SK-N-MC (cell line): Measurements from ENCODE around the gene CFAP161.
A peak's percentile ranks its signal among the peaks of the same experiment; 100 is the strongest.
"Not testable (repeated sequence)": the region's sequence is repeated elsewhere in the genome, so short reads cannot be mapped to it uniquely, and the experiment has no call there.

Experiments used
- DNase-seq: peaks from one replicate; pipeline ENCODE4 v3.0.0-alpha.2; 2011; ENCODE audit warnings: low read depth, low spot score
- H3K27ac ChIP-seq: fragments of 200-600 bp; sonication (generic); 2 replicates; pipeline ENCODE4 v1.5.1; 2016; ENCODE audit warnings: mixed run types
- H3K36me3 ChIP-seq: fragments of 200-600 bp; sonication (generic); 2 replicates; pipeline ENCODE4 v1.6.1; 2017; ENCODE audit warnings: antibody characterized with exemption, low read length, mixed read lengths; ENCODE audit not compliant: insufficient read depth
- H3K4me3 ChIP-seq: fragments of 200-600 bp; sonication (generic); 2 replicates; pipeline ENCODE4 v1.5.1; 2016
- H3K9ac ChIP-seq: fragments of 200-600 bp; sonication (generic); 2 replicates; pipeline ENCODE4 v1.8.0; 2017; ENCODE audit warnings: mixed run types, mixed read lengths; ENCODE audit not compliant: insufficient read length
- H3K9me3 ChIP-seq: fragments of 200-600 bp; sonication (generic); 2 replicates; pipeline ENCODE4 v1.6.1; 2017; ENCODE audit warnings: low read depth, mild to moderate bottlenecking, antibody characterized with exemption, low read length, moderate library complexity, mixed read lengths
- EZH2 ChIP-seq: fragments of 200-600 bp; sonication (generic); IDR thresholded peaks from one replicate; pipeline ENCODE4 v1.6.1; 2017; ENCODE audit warnings: antibody characterized with exemption
- FOXP2 ChIP-seq: optimal IDR thresholded peaks from 2 replicates; pipeline ENCODE3; 2011; ENCODE audit warnings: mild to moderate bottlenecking, moderate library complexity; ENCODE audit not compliant: insufficient read depth; ENCODE audit errors: extremely low read length, control extremely low read depth
- POLR2AphosphoS5 ChIP-seq: IDR thresholded peaks from 2 replicates; pipeline ENCODE4 v1.6.1; 2012; ENCODE audit warnings: mild to moderate bottlenecking, low read depth, low read length, borderline replicate concordance

CFAP161 gene

DNA sequence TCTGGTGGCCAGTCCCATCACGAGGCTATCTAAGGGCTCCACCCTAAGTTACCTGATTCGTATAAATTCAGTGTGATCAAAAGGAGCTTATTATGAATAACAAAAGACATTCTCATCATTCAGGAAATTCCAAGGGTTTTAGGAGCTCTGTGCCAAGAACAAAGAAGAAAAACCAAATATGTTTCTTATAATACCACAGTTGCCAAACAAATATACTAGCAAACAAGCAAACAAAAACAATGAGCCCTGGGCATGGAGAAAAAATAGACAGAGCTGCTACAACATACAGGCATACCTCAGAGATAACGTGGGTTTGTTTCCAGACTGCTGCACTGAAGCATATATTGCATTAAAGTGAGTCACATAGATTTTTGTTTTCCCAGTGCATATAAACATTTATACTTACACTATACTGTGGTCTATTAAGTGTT is 20.2 kb upstream of the CFAP161 start:
- DNase-seq = no peak
- Histone ChIP-seq H3K9ac (no peak overlapping the region), H3K9me3 (no peaks in the 10 kb centered on the region), H3K27ac (no peak overlapping the region), H3K36me3 (no peaks in the 10 kb centered on the region), H3K4me3 (no peak overlapping the region)
- TF ChIP-seq EZH2 (no peak), POLR2AphosphoS5 (no peak), FOXP2 (no peak)

DNA sequence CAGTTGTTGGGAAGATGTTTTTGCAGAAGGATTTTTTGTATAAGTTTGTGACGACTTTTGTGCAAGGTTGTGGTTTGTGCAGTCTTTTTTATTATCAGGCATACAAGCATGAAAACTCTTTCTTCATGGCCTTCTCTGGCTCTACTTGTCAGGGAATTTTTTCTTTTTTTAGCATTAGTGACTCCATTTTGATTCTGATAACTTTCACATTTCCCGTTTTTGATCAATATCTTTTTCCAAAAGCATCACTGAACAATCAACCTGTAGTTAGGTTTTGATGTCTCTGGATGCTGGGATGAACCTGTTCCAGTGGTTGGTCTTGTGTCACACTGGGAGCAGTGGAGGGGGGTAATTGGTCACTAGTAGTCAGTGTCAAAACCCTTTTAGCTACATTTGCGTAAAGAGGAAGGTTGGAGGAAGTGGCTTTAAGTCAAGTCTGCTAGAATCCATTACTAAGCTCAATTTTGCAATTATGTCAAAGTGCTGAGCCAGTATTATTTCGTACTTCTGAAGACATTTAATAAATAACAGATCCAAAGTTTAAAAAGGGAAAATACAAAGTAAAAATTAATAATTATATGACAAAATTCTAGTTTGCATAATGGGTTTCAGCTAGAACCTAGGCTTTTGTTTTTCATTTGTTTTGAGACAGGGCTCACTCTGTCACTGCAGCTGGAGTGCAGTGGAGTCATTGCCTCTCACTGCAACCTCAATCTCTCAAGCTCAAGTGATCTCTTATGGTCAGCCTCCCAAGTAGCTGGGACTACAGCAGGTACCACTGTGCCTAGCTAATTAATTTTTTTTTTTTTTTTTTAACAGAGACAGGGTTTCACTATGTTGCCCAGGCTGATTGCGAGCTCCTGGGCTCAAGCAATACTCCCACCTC is 18.8 kb upstream of the CFAP161 start:
- Histone ChIP-seq H3K4me3 (no peak overlapping the region), H3K27ac (no peak overlapping the region), H3K36me3 (no peaks in the 10 kb centered on the region), H3K9me3 (no peaks in the 10 kb centered on the region), H3K9ac (no peak overlapping the region)
- TF ChIP-seq POLR2AphosphoS5 (no peak), EZH2 (no peak), FOXP2 (no peak)
- DNase-seq = peak; percentile 16

GRCh38 chr15:81117136-81117535 is 16.9 kb upstream of the CFAP161 start:
- Histone ChIP-seq H3K9me3 (no peaks in the 10 kb centered on the region), H3K27ac (no peak overlapping the region), H3K4me3 (no peak overlapping the region), H3K9ac (no peak overlapping the region), H3K36me3 (no peaks in the 10 kb centered on the region)
- no peak for DNase-seq
- TF ChIP-seq EZH2 (no peak), POLR2AphosphoS5 (no peak), FOXP2 (no peak)

DNA sequence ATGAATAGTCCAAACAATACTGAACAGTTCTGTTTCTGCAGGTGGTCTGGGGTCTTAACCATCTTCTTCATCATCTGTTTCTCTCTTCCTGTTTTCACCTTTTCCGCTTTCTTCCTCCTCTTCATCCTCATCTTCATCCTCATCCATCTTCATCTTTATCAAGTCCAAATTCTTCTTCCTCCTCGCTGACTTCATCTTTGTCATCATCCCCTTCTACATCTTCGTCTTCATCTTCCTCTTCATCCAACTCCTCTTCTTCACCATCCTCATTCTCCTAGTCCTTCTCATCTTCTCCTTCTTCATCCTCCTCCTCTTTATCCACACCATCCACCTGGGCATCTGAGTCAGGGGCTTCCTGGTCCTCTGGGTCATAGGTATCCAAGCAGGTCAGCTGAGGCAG is 16.5 kb upstream of the CFAP161 start:
- Histone ChIP-seq H3K9me3 (no peaks in the 10 kb centered on the region), H3K9ac (no peak overlapping the region), H3K36me3 (no peaks in the 10 kb centered on the region), H3K27ac (no peak overlapping the region), H3K4me3 (no peak overlapping the region)
- TF ChIP-seq FOXP2 = no peak
- TF ChIP-seq EZH2 = no peak
- TF ChIP-seq POLR2AphosphoS5 = no peak
- no peak for DNase-seq

DNA sequence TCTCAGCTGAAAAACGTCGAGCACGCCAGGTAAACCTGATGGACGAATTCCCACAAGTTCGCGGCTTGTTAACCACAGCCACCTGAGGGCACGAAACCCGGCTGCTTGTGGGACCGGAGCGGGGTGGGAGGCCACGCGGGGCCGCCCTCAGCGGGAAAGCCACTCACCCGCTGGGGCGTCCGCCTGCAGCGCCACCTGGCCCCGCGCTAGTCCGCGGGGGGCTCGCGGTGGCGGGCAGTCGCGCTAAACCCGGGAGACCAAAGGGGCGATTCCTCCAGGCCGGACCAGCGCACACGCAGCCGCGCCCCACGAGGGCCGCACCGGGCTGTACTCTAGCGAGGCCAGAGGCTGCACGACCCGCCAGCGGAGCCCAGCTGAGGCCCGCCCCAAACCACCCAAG is 15.7 kb upstream of the CFAP161 start:
- H3K36me3 ChIP-seq = no peaks in the 10 kb centered on the region
- H3K4me3 ChIP-seq = no peak overlapping the region
- TF ChIP-seq FOXP2 (no peak), POLR2AphosphoS5 (no peak), EZH2 (no peak)
- no peak overlapping the region for H3K27ac ChIP-seq
- no peak overlapping the region for H3K9ac ChIP-seq
- no peaks in the 10 kb centered on the region for H3K9me3 ChIP-seq
- DNase-seq = no peak

- Histone ChIP-seq H3K4me3 (no peak overlapping the region), H3K9ac (no peak overlapping the region), H3K9me3 (no peaks in the 10 kb centered on the region), H3K27ac (no peak overlapping the region), H3K36me3 (no peaks in the 10 kb centered on the region)
- TF ChIP-seq POLR2AphosphoS5 = no peak
- TF ChIP-seq EZH2 = no peak
- TF ChIP-seq FOXP2 = no peak
- no peak for DNase-seq
Observed at GRCh38 chr15:81120069-81120468, 14.0 kb upstream of the CFAP161 start.

GRCh38 chr15:81126892-81127291 is 7.2 kb upstream of the CFAP161 start:
- no peak for DNase-seq
- TF ChIP-seq POLR2AphosphoS5 (no peak), EZH2 (no peak), FOXP2 (no peak)
- H3K27ac ChIP-seq = no peak overlapping the region

GRCh38 chr15:81141478-81141877 is 7.4 kb downstream of the CFAP161 start:
- H3K9me3 ChIP-seq, H3K27ac ChIP-seq, H3K36me3 ChIP-seq, H3K4me3 ChIP-seq, H3K9ac ChIP-seq, DNase-seq: not testable (repeated sequence)

More at GRCh38 chr15:81126892-81127291, 7.2 kb upstream of the CFAP161 start:
- H3K36me3 ChIP-seq = no peaks in the 10 kb centered on the region
- no peak overlapping the region for H3K4me3 ChIP-seq
- no peaks in the 10 kb centered on the region for H3K9me3 ChIP-seq
- no peak overlapping the region for H3K9ac ChIP-seq

- H3K4me3 ChIP-seq = no peak overlapping the region
- no peaks in the 10 kb centered on the region for H3K36me3 ChIP-seq
- no peak overlapping the region for H3K27ac ChIP-seq
- TF ChIP-seq FOXP2 (no peak), POLR2AphosphoS5 (no peak), EZH2 (no peak)
- H3K9me3 ChIP-seq = no peaks in the 10 kb centered on the region
- no peak overlapping the region for H3K9ac ChIP-seq
- no peak for DNase-seq
Observed at GRCh38 chr15:81146006-81146405, 11.9 kb downstream of the CFAP161 start.
